PC-3 (cell line): ENCODE data around the gene MBNL3.

Experiments used
- EZH2phosphoT487 ChIP-seq: fragments of 300-600 bp; sonication (generic); IDR thresholded peaks from 2 replicates; pipeline ENCODE4 v1.6.1; 2018; ENCODE audit warnings: mild to moderate bottlenecking, antibody characterized with exemption, low read length, borderline replicate concordance
- TF ChIP-seq, protein P1 (sequence below): fragments of 300-600 bp; sonication (generic); conservative IDR thresholded peaks from 2 replicates; pipeline ENCODE4 v1.5.1; 2017; ENCODE audit warnings: antibody characterized with exemption, low read depth, mild to moderate bottlenecking, low read length

DNA sequence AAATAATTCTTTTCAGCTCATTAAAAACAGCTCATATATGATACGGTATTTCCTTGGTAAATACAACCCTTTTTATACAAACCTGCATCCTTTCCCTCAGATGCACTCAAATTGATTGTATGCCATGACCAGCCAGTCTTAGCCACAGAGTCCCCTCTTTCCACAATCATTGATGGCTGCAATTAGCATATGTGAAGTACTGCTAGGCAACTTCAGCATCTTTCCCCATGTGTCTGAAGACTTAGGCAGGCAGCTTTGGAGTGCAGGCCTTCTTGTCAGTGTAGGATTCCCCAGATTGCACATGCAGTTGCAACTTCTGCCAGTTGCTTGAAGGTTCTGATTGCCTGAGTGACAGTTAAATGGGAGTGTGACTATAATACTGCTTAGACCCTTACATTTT, 15.6 kb upstream of the MBNL3 start:
- TF ChIP-seq, protein P1, sequence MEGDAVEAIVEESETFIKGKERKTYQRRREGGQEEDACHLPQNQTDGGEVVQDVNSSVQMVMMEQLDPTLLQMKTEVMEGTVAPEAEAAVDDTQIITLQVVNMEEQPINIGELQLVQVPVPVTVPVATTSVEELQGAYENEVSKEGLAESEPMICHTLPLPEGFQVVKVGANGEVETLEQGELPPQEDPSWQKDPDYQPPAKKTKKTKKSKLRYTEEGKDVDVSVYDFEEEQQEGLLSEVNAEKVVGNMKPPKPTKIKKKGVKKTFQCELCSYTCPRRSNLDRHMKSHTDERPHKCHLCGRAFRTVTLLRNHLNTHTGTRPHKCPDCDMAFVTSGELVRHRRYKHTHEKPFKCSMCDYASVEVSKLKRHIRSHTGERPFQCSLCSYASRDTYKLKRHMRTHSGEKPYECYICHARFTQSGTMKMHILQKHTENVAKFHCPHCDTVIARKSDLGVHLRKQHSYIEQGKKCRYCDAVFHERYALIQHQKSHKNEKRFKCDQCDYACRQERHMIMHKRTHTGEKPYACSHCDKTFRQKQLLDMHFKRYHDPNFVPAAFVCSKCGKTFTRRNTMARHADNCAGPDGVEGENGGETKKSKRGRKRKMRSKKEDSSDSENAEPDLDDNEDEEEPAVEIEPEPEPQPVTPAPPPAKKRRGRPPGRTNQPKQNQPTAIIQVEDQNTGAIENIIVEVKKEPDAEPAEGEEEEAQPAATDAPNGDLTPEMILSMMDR = no peak
- no peak for TF ChIP-seq EZH2phosphoT487
